Activated CD8-positive, alpha-beta memory T cell treated with anti-CD3 and anti-CD28 coated beads for 48 hours (primary cell): ENCODE data around the gene SLC43A2.
"Not testable (repeated sequence)": the region's sequence is repeated elsewhere in the genome, so short reads cannot be mapped to it uniquely, and the experiment has no call there.

Source experiments
- DNase-seq, 3 experiments: peaks; one replicate each; pipeline ENCODE4 v3.0.0-alpha.2; 2020; ENCODE audit warnings: low read depth in 2 of 3, low spot score in 2 of 3

The SLC43A2 gene

GRCh38 chr17:1590747-1591473, 37.7 kb downstream of the SLC43A2 start:
- DNase-seq, result no peak

DNA sequence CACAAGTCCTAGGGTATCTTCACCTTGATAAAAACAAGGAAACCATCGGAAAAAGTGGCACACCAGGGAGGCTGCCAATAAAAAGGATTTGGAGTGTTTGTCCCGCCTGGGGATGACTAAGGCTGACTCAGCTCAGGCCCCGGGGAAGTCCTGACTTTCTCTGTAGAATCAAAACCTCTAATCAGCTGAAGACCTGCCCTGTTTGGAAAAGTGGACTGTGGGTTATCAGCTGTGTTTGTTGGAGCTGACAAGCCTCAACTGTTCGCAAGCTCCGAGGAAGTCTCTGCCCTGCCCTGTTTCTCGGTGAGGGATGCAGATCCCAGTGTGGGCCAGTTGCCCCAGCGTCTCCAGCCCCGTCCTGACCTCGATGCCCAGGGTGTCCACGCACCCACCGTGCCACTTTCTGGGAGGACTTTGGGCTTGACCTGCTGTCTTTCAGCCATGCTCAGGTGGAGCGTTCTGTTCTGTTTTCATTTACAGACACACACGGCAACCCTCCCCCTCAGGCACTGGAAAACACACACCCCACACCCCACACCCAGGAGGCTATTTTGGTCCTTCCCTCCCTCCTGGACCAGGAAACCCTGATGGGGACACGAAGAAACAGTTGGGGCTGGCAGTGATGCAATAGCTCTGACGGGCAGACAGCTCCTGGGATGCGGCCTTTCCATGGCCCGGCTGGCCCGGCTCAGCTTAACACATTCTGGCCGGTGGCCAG, 38.4 kb downstream of the SLC43A2 start:
- no peak for DNase-seq

GRCh38 chr17:1588821-1589585, 39.6 kb downstream of the SLC43A2 start:
- no peak for DNase-seq

DNA sequence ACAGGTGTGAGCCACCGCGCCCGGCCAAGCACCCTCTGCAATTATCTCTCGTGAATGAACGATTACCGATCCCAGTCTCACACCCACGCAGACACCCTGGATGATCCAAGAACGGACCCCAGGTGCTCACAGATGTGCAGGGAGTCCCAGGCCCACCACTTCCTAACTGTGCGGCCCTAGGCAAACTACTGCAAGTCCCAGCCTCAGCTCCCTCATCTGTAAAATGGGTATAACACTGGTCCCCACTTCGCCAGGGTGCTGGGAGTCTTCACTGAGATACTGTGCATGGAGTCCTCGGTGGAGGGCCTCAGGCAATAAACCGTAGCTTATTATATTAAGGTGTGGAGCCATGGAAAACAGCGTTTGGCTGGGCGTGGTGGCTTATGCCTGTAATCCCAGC, 44.5 kb downstream of the SLC43A2 start:
- no peak for DNase-seq

DNA sequence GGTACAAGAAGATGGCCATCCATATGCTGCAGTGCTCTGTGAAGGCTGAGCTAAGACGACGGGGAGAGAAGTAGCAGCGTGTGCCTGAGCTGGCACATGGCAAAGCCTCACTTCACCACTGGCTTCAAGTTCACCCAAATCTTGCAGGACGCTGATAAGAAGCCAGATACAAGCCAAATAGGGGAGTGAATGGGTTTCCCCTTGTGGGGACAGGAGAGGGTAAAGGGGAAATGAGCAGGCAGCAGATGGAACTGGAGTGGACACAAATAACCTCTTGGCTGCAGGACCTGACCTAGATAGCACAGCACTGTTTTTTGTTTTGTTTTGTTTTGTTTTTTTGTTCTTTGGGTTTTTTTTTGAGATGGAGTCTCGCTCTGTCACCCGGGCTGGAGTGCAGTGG, 45.1 kb downstream of the SLC43A2 start:
- DNase-seq, result no peak

- no peak for DNase-seq
Observed at GRCh38 chr17:1582374-1582773, 46.3 kb downstream of the SLC43A2 start.

DNA sequence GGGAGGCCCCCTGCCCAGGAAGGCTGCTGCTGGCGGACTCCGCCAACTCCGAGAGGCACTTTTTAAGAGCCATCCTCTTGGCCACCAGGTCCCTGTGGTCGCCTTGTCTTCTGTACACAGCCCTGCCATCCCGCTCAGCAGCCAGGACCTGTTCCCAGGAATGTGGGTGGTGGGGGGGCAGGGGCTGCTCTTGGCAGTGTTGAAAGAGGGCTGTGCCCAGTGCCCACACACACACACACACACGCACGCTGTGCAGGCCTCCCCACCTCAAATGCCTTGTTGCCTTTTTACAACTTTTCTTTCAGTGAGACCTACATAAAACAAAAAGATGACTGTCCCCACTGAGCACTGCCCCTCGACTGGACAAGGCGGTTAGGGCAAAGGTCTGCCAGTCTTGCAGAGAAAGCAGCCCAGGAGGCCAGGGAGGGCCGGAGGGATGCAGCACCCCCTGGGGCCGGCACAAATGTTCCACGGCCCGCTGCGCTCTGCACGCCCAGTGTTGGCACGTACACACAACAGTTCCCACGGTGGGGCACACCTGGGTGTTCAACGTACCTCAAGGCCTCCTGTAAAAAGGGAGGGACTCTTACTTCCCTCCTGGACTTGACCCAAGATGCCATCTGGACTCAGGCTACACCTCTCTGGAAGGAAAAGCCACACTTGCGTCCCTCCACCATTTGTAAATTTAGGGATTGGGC, 47.5 kb downstream of the SLC43A2 start:
- no peak for DNase-seq

GRCh38 chr17:1578029-1578428, 50.6 kb downstream of the SLC43A2 start:
- no peak for DNase-seq

DNA sequence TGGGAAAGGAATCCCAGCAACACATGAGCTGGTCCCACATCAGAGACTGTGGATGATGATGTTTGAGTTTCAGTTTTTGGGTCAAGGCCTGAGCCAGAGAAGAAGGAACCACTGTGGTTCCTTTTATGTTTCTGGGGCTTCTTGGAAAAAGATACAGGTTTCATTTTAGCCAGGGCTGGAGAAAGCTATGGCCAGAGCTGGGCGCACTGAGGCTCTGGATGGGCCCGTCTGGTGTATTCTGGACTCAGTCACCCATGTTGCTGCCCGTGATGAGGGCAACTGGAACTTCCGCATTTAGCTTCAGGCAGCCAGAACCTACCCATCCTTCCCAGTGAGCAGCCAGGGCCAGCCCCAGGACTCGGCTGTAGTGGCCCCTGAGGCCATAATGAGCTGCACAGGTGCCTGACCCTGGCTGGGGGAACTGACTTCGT, 51.0 kb downstream of the SLC43A2 start:
- no peak for DNase-seq

- no peak for DNase-seq
Observed at GRCh38 chr17:1577182-1577581, 51.5 kb downstream of the SLC43A2 start.

DNA sequence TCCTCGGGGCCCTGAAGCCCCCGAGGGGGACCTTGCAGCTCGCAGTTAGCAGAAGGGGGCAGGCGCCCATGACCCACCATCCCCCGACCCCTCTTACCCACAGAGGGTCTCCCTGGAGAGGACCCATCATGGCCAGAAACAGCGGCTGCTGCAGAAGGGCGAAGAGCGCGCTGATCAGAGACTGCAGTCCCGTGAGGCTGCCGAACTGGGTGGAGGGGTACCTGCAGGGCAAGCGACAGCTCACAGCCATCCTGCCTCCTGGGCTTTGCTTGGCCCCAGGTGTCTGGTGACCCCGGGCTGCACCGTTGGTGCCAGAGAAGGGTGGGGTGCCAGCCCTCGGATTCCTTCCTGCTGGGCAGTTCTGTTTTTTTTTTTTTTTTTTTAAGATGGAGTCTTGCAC, 52.1 kb downstream of the SLC43A2 start:
- DNase-seq, result no peak

GRCh38 chr17:1574697-1575471, 53.8 kb downstream of the SLC43A2 start:
- no peak for DNase-seq

GRCh38 chr17:1573932-1574696, 54.5 kb downstream of the SLC43A2 start:
- peak; percentile 60 to 79 (median 70) for DNase-seq

DNA sequence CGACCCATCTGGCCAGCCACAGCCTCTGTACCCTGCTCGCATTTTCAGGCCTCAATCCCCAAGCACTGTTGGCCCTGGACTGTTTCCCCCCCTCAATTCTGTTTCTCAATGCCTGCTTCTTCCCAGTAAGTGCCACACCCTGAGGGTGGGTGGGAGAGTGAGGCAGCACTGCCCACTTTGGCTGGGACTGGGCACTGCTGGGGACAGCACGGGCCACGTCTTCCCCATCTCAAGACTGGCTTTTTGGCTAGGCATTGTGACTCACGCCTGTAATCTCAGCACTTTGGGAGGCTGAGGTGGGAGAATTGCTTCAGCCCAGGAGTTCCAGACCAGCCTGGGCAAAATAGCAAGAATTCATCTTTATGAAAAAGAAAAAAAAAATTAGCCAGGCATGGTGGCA, 56.0 kb downstream of the SLC43A2 start:
- DNase-seq, result not testable (repeated sequence)

- no peak for DNase-seq
Observed at GRCh38 chr17:1571341-1571704, 57.3 kb downstream of the SLC43A2 start.

DNA sequence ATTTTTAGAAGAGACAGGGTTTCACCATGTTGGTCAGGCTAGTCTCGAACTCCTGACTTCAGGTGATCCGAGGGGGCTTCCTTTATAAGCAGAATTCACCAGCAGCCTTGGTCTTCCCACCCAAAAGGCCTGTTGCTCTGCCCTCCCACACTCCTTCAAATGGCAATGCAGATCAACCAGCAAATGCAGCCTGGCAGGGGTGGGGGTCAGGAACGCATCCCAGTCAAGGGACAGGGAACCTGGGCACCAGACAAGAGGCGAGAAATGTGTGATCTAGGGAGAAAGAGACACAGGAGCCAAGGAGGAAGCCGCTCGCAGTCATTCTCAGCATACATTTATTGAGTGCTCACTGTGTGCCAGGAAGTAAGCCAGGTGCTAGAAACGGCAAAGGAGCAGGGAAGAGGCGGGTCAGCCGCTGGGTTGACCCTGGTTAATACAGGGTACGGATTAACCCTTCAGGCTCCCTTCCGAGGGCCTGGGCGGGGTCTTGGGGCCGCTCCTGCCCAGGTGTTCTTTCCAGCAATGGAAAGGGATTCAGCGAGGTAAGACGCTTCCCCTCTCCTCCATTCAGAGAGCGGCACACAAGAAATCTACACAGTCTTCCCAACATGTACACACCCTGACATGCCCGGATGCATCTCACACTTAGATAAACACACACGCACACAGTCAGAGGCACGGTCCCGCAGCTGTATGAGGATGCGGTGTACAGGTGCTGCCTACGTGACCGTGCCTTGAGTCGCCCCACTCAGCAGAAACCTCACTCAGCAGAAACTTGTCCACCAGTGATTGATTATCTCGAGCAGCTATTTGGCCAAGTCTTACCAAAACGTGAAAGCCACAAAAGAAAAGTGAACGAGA, 59.5 kb downstream of the SLC43A2 start:
- DNase-seq, result no peak

DNA sequence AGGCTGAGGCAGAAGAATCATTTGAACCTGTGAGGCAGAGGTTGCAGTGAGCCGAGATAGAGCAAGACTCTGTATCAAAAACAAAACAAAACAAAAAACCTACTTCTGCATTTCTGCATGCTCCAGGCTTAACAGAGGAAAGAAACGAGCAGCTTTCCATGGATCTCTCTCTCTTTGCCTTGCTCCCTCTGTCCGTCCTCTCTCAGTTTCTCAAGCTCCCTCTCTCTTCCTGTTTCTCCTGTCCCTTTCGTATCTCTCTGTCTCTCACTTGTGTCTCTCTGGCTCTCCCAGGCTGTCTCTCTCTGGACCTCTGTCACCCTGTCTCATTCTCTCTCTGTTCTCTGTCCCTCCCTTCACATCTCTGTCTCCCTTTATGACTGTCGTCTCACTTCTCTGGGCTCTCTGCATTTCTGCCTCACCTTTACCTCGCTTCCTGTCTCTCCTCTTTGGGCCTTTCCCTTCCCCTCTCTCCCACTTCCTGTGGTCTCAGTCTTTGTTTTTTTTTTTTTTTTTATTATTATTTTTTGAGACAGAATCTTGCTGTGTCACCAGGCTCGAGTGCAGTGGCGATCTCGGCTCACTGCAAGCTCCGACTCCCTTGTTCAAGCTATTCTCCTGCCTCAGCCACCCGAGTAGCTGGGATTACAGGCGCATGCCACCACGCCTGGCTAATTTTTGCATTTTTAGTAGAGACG, 62.0 kb downstream of the SLC43A2 start:
- no peak for DNase-seq

DNA sequence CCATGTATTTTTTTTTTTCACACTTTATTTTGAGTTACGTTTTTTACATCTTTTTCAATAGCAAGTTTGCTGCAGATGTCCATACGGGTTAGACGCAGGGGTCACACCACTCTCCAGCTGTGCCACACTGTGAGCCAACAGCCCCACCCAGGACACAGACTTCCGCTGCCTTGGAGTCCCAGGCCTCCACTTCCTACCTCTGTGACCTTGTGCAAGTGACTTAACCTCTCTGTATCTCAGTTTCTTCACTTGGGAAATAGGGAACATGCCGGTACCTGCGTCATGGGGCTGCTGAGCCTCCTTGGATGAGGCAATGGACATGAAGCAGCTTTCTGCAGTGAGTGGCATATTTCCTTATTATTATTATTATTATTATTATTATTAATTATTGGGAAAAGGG, 62.8 kb downstream of the SLC43A2 start:
- DNase-seq, result no peak
